ENCODE measurements around the gene C1QTNF5. TPM values are rescaled to one million over a fixed set of nuclear protein-coding genes. Genes with fewer than 3 reads are reported as not detected.

The C1QTNF5 gene
- total and polyA plus RNA-seq, 2 donors (not counting 1 experiment from before 2014, with no cell fraction given), result not detected

DNA sequence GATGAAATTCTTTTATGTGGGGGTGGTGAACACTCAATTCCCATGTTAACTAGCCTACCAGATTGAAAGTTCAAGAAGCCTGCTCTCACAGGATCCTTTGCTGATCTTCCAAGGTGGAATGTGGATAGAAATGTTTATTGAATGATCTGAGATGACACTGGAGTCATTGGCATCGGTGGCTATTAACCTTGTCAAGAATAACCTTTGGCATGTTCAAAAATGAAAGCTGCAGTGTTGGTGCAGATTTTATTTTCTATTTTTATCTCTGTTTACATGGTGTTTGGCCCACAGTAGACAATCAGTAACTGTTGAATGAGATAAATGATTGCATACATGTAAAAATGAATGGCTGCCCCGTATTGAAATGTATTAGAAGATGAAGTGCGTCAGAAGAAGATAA lies 42.7 kb downstream of the C1QTNF5 start:
- no peaks in the 10 kb centered on the region for H3K9me3 Mint-ChIP-seq (ENCODE audit: insufficient read depth)
- Histone ChIP-seq H3K4me2 (replicated peaks; ENCODE audit: low read depth, low read length, poor library complexity, severe bottlenecking) (no peak overlapping the region), H3K4me1 (ENCODE audit: control insufficient read depth in 2 of 2, insufficient read depth in 2 of 2, low read length in 2 of 2) (no peaks in the 10 kb centered on the region), H3K9me3 (ENCODE audit: control extremely low read depth in 1 of 3, control insufficient read depth in 2 of 3, insufficient read depth in 1 of 3, low read length in 2 of 3) (no peaks in the 10 kb centered on the region), H2AFZ (ENCODE audit: insufficient read depth, low read depth, low read length, poor library complexity, severe bottlenecking) (no peak overlapping the region), H3K36me3 (replicated peaks in 1 of 2; ENCODE audit: control extremely low read depth in 1 of 2, control insufficient read depth in 1 of 2, extremely low read depth in 1 of 2, insufficient read depth in 2 of 2, low read length in 1 of 2) (peaks cover 31 to 78% of the 10 kb centered on the region in 2 experiments), H3K9ac (ENCODE audit: low read length) (no peak overlapping the region), H4K20me1 (ENCODE audit: control insufficient read depth, insufficient read depth, low read length, poor library complexity, severe bottlenecking) (peaks cover 6% of the 10 kb centered on the region), H3K27ac (ENCODE audit: low read length in 2 of 2) (no peak overlapping the region), H3K4me3 (ENCODE audit: control extremely low read depth in 1 of 5, extremely low read depth in 1 of 5, insufficient read depth in 1 of 5, low read depth in 2 of 5, low read length in 4 of 5) (no peak overlapping the region), H3K79me2 (ENCODE audit: control insufficient read depth, insufficient read depth, low read length) (no peaks in the 10 kb centered on the region), H3K27me3 (replicated peaks in 1 of 4; ENCODE audit: control extremely low read depth in 1 of 4, control insufficient read depth in 3 of 4, insufficient read depth in 4 of 4, low read length in 3 of 4) (no peaks in the 10 kb centered on the region)
- H3K4me1 Mint-ChIP-seq, result no peaks in the 10 kb centered on the region
- intact Hi-C loops (cut with micrococcal nuclease), result no loop called here
- TF ChIP-seq, protein P1, sequence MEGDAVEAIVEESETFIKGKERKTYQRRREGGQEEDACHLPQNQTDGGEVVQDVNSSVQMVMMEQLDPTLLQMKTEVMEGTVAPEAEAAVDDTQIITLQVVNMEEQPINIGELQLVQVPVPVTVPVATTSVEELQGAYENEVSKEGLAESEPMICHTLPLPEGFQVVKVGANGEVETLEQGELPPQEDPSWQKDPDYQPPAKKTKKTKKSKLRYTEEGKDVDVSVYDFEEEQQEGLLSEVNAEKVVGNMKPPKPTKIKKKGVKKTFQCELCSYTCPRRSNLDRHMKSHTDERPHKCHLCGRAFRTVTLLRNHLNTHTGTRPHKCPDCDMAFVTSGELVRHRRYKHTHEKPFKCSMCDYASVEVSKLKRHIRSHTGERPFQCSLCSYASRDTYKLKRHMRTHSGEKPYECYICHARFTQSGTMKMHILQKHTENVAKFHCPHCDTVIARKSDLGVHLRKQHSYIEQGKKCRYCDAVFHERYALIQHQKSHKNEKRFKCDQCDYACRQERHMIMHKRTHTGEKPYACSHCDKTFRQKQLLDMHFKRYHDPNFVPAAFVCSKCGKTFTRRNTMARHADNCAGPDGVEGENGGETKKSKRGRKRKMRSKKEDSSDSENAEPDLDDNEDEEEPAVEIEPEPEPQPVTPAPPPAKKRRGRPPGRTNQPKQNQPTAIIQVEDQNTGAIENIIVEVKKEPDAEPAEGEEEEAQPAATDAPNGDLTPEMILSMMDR (IDR thresholded peaks at IDR 0.05), result no peak
- TF ChIP-seq EZH2 (IDR thresholded peaks at IDR 0.05; ENCODE audit: borderline replicate concordance, insufficient read depth, low read depth, low read length, poor library complexity, severe bottlenecking), result no peak
- POLR2A ChIA-PET, result no interaction called here
- no peaks in the 10 kb centered on the region for H3K27me3 Mint-ChIP-seq
- CTCF ChIA-PET, result interaction anchor here (0.6 kb wide), 1 partner anchor 100 kb away, joined by 3 read pairs; no protein-coding TSS in a partner anchor
- H3K4me3 Mint-ChIP-seq, result no peak overlapping the region
- no peak for ATAC-seq (ENCODE audit: low read depth)
- no peak for DNase-seq
- WGBS (ENCODE audit: insufficient coverage), result 94% methylated on average over 2 of the region's 3 CpGs
- H3K27ac Mint-ChIP-seq, result no peak overlapping the region

DNA sequence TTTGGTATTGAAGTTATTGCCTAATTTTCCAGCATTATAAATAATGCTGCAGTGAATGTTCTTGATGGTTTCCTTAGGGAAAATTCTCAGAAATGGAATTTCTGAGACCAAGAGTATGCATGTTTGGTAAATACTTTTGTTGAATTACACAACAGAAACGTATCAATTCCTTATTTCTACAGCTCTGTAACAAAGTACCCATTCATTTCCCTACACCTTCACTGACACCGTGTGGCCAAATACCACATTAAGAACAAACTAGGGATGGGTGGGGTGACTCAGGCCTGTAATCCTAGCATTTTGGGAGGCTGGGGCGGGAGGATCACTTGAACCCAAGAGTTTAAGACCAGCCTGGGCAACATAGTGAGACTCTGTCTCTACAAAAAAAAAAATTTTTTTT lies 45.5 kb downstream of the C1QTNF5 start:
- WGBS (ENCODE audit: insufficient coverage), result 50% methylated on average over 1 of the region's 3 CpGs
- POLR2A ChIA-PET, result no interaction called here
- peaks cover 22 to 61% of the 10 kb centered on the region in 2 experiments for H3K36me3 ChIP-seq (replicated peaks in 1 of 2; ENCODE audit: control extremely low read depth in 1 of 2, control insufficient read depth in 1 of 2, extremely low read depth in 1 of 2, insufficient read depth in 2 of 2, low read length in 1 of 2)

More for the DNA sequence above, 45.5 kb downstream of the C1QTNF5 start:
- no peaks in the 10 kb centered on the region for H3K79me2 ChIP-seq (ENCODE audit: control insufficient read depth, insufficient read depth, low read length)
- Mint-ChIP-seq H3K4me1 (no peaks in the 10 kb centered on the region), H3K27ac (no peak overlapping the region), H3K4me3 (no peak overlapping the region), H3K27me3 (no peaks in the 10 kb centered on the region), H3K9me3 (ENCODE audit: insufficient read depth) (no peaks in the 10 kb centered on the region)
- intact Hi-C loops (cut with micrococcal nuclease), result no loop called here
- H3K9ac ChIP-seq (ENCODE audit: low read length), result no peak overlapping the region
- no peaks in the 10 kb centered on the region for H3K4me1 ChIP-seq (ENCODE audit: control insufficient read depth in 2 of 2, insufficient read depth in 2 of 2, low read length in 2 of 2)
- ATAC-seq (ENCODE audit: low read depth) (no peak), DNase-seq (no peak)
- CTCF ChIA-PET, result no interaction called here
- H3K4me2 ChIP-seq (replicated peaks; ENCODE audit: low read depth, low read length, poor library complexity, severe bottlenecking), result no peak overlapping the region
- peaks cover 6% of the 10 kb centered on the region for H4K20me1 ChIP-seq (ENCODE audit: control insufficient read depth, insufficient read depth, low read length, poor library complexity, severe bottlenecking)
- no peak overlapping the region for H2AFZ ChIP-seq (ENCODE audit: insufficient read depth, low read depth, low read length, poor library complexity, severe bottlenecking)
- H3K4me3 ChIP-seq (ENCODE audit: control extremely low read depth in 1 of 5, extremely low read depth in 1 of 5, insufficient read depth in 1 of 5, low read depth in 2 of 5, low read length in 4 of 5), result no peak overlapping the region
- TF ChIP-seq EZH2 (IDR thresholded peaks at IDR 0.05; ENCODE audit: borderline replicate concordance, insufficient read depth, low read depth, low read length, poor library complexity, severe bottlenecking), result no peak
- TF ChIP-seq, protein P1 (IDR thresholded peaks at IDR 0.05), result no peak
- peaks cover 0 to 13% (median 6%) of the 10 kb centered on the region in 3 donors for H3K9me3 ChIP-seq (ENCODE audit: control extremely low read depth in 1 of 3, control insufficient read depth in 2 of 3, insufficient read depth in 1 of 3, low read length in 2 of 3)
- no peaks in the 10 kb centered on the region for H3K27me3 ChIP-seq (replicated peaks in 1 of 4; ENCODE audit: control extremely low read depth in 1 of 4, control insufficient read depth in 3 of 4, insufficient read depth in 4 of 4, low read length in 3 of 4)
- no peak overlapping the region for H3K27ac ChIP-seq (ENCODE audit: low read length in 2 of 2)

Measured in B cell (primary cell).